Natural killer cell treated with Interleukin-12 subunit alpha and Interleukin-12 subunit beta and Interleukin-15 and Interleukin-18, amount 100 ng/mL, for 72 hours (primary cell): ENCODE results near the gene H2BK1. TPM values are rescaled to one million over a fixed set of nuclear protein-coding genes. Genes with fewer than 3 reads are reported as not detected.

ENCODE experiments used
- ATAC-seq, 2 donors: fragments of 150-1000 bp; cut with Tn5 transposase in 1 of 2; sonication (Bioruptor Pico), chemical (Tn5 transposase) in 1 of 2; 2 replicates each; pipeline ENCODE4 v1.10.0; 2021
- DNase-seq: peaks from one replicate; pipeline ENCODE4 v3.0.0; 2022; ENCODE audit warnings: low spot score
- H3K27ac Mint-ChIP-seq, 2 donors: 1 replicate in 1 of 2; 2 replicates in 1 of 2; pipeline ENCODE4 v1.8.0; 2022; ENCODE audit warnings: mixed read lengths in 2 of 2, mild to moderate bottlenecking in 1 of 2, moderate library complexity in 1 of 2
- H3K27me3 Mint-ChIP-seq, 2 donors: 1 replicate in 1 of 2; 2 replicates in 1 of 2; pipeline ENCODE4 v1.8.0; 2022; ENCODE audit warnings: mixed read lengths in 2 of 2
- H3K36me3 Mint-ChIP-seq: one replicate; pipeline ENCODE4 v1.8.0; 2022; ENCODE audit warnings: mixed read lengths
- H3K4me1 Mint-ChIP-seq, 2 donors: 1 replicate in 1 of 2; 2 replicates in 1 of 2; pipeline ENCODE4 v1.8.0; 2022; ENCODE audit warnings: low read depth in 2 of 2, mixed read lengths in 2 of 2, mild to moderate bottlenecking in 1 of 2
- H3K4me3 Mint-ChIP-seq: one replicate; pipeline ENCODE4 v1.8.0; 2022; ENCODE audit warnings: mixed read lengths
- H3K9me3 Mint-ChIP-seq: 2 replicates; pipeline ENCODE4 v1.8.0; 2022; ENCODE audit warnings: mixed read lengths
- total RNA-seq, 2 donors: library from RNA; stranded (reverse); gene quantifications; one replicate each; pipeline ENCODE4 v1.2.3, GENCODE V29; 2022

H2BK1 gene
- total RNA-seq, 2 donors from 2014 or later = not detected

GRCh38 chr7:151249034-151249731 is 38.9 kb upstream of the H2BK1 start:
- Mint-ChIP-seq H3K27me3 (peaks cover 29 to 41% of the 10 kb centered on the region in 2 donors), H3K9me3 (no peaks in the 10 kb centered on the region), H3K4me3 (peak overlapping the region; percentile 90), H3K4me1 (peaks cover 21 to 26% of the 10 kb centered on the region in 2 donors), H3K27ac (no peak overlapping the region), H3K36me3 (no peaks in the 10 kb centered on the region)
- ATAC-seq = peak; percentile 22 to 26
- no peak for DNase-seq

GRCh38 chr7:151248346-151249033 is 38.2 kb upstream of the H2BK1 start, which contains the start of gene SMARCD3:
SMARCD3 (minus strand) TSS chr7:151248694; CDS start chr7:151248562, 132 bp downstream.
- H3K9me3 Mint-ChIP-seq = no peaks in the 10 kb centered on the region
- H3K27ac Mint-ChIP-seq = peak within 1 kb of the TSS in 1 of 2 donors; percentile 43
- H3K4me3 Mint-ChIP-seq = peak within 1 kb of the TSS; percentile 90
- DNase-seq = no peak
- no peaks in the 10 kb centered on the region for H3K36me3 Mint-ChIP-seq
- peaks cover 27 to 33% of the 10 kb centered on the region in 2 donors for H3K4me1 Mint-ChIP-seq
- peaks cover 28 to 41% of the 10 kb centered on the region in 2 donors for H3K27me3 Mint-ChIP-seq
- peak; percentile 51 to 70 for ATAC-seq

GRCh38 chr7:151247611-151248345 is 37.5 kb upstream of the H2BK1 start:
- DNase-seq (no peak), ATAC-seq (no peak)
- H3K36me3 Mint-ChIP-seq = no peaks in the 10 kb centered on the region
- peak overlapping the region in 1 of 2 donors; percentile 43 for H3K27ac Mint-ChIP-seq
- peak overlapping the region; percentile 90 for H3K4me3 Mint-ChIP-seq
- peaks cover 34 to 38% of the 10 kb centered on the region in 2 donors for H3K4me1 Mint-ChIP-seq
- peaks cover 27 to 38% of the 10 kb centered on the region in 2 donors for H3K27me3 Mint-ChIP-seq
- H3K9me3 Mint-ChIP-seq = no peaks in the 10 kb centered on the region

- DNase-seq (no peak), ATAC-seq (no peak)
- H3K27ac Mint-ChIP-seq = no peak overlapping the region
- H3K36me3 Mint-ChIP-seq = no peaks in the 10 kb centered on the region
- H3K4me3 Mint-ChIP-seq = peak overlapping the region; percentile 90
- H3K27me3 Mint-ChIP-seq = peaks cover 21 to 31% of the 10 kb centered on the region in 2 donors
- peaks cover 34% of the 10 kb centered on the region in 2 donors for H3K4me1 Mint-ChIP-seq
- H3K9me3 Mint-ChIP-seq = no peaks in the 10 kb centered on the region
Measured at GRCh38 chr7:151246851-151247580, 36.7 kb upstream of the H2BK1 start.

GRCh38 chr7:151246102-151246850 is 36.0 kb upstream of the H2BK1 start:
- Mint-ChIP-seq H3K36me3 (no peaks in the 10 kb centered on the region), H3K27me3 (peaks cover 21 to 27% of the 10 kb centered on the region in 2 donors), H3K27ac (no peak overlapping the region), H3K9me3 (no peaks in the 10 kb centered on the region), H3K4me3 (peak overlapping the region; percentile 53), H3K4me1 (peaks cover 34% of the 10 kb centered on the region in 2 donors)
- ATAC-seq (no peak), DNase-seq (no peak)

- H3K27me3 Mint-ChIP-seq = peaks cover 14 to 20% of the 10 kb centered on the region in 2 donors
- no peaks in the 10 kb centered on the region for H3K36me3 Mint-ChIP-seq
- H3K4me1 Mint-ChIP-seq = peaks cover 28 to 30% of the 10 kb centered on the region in 2 donors
- H3K4me3 Mint-ChIP-seq = peak overlapping the region; percentile 53
- peak; percentile 72 to 80 for ATAC-seq
- no peak overlapping the region for H3K27ac Mint-ChIP-seq
- peak; percentile 67 for DNase-seq
- no peaks in the 10 kb centered on the region for H3K9me3 Mint-ChIP-seq
Measured at GRCh38 chr7:151245360-151246101, 35.2 kb upstream of the H2BK1 start.

- Mint-ChIP-seq H3K27me3 (peaks cover 11 to 15% of the 10 kb centered on the region in 2 donors), H3K4me1 (peaks cover 24 to 28% of the 10 kb centered on the region in 2 donors), H3K27ac (no peak overlapping the region), H3K9me3 (no peaks in the 10 kb centered on the region), H3K4me3 (peak overlapping the region; percentile 52), H3K36me3 (no peaks in the 10 kb centered on the region)
- no peak for DNase-seq
- no peak for ATAC-seq
Measured at GRCh38 chr7:151244841-151245346, 34.6 kb upstream of the H2BK1 start.

GRCh38 chr7:151244196-151244840 is 34.0 kb upstream of the H2BK1 start:
- ATAC-seq = peak; percentile 35 to 43
- no peak overlapping the region for H3K27ac Mint-ChIP-seq
- peak overlapping the region; percentile 52 for H3K4me3 Mint-ChIP-seq
- peaks cover 22 to 26% of the 10 kb centered on the region in 2 donors for H3K4me1 Mint-ChIP-seq
- peaks cover 10 to 12% of the 10 kb centered on the region in 2 donors for H3K27me3 Mint-ChIP-seq
- DNase-seq = no peak
- no peaks in the 10 kb centered on the region for H3K9me3 Mint-ChIP-seq
- H3K36me3 Mint-ChIP-seq = no peaks in the 10 kb centered on the region

GRCh38 chr7:151243408-151244195 is 33.3 kb upstream of the H2BK1 start:
- no peak for ATAC-seq
- H3K27me3 Mint-ChIP-seq = peaks cover 6 to 8% of the 10 kb centered on the region in 2 donors
- H3K9me3 Mint-ChIP-seq = no peaks in the 10 kb centered on the region
- H3K4me1 Mint-ChIP-seq = peaks cover 18 to 24% of the 10 kb centered on the region in 2 donors
- DNase-seq = no peak
- H3K36me3 Mint-ChIP-seq = no peaks in the 10 kb centered on the region
- H3K4me3 Mint-ChIP-seq = peak overlapping the region; percentile 52
- H3K27ac Mint-ChIP-seq = peak overlapping the region in 1 of 2 donors; percentile 32

- no peak overlapping the region for H3K4me3 Mint-ChIP-seq
- peaks cover 13 to 20% of the 10 kb centered on the region in 2 donors for H3K4me1 Mint-ChIP-seq
- no peak for DNase-seq
- no peaks in the 10 kb centered on the region for H3K36me3 Mint-ChIP-seq
- no peak for ATAC-seq
- no peaks in the 10 kb centered on the region for H3K9me3 Mint-ChIP-seq
- peaks cover 0 to 5% of the 10 kb centered on the region in 2 donors for H3K27me3 Mint-ChIP-seq
- H3K27ac Mint-ChIP-seq = no peak overlapping the region
Measured at GRCh38 chr7:151243045-151243349, 32.7 kb upstream of the H2BK1 start.
